Stimulated activated CD4-positive, alpha-beta T cell treated with anti-CD3 and anti-CD28 coated beads, Interleukin-1b, Interleukin-23, amount 100 ng/mL, for 48 hours (primary cell): Measurements from ENCODE around the gene AMN1.

Experiments
- DNase-seq: peaks from one replicate; pipeline ENCODE4 v3.0.0-alpha.2; 2020

AMN1 gene

DNA sequence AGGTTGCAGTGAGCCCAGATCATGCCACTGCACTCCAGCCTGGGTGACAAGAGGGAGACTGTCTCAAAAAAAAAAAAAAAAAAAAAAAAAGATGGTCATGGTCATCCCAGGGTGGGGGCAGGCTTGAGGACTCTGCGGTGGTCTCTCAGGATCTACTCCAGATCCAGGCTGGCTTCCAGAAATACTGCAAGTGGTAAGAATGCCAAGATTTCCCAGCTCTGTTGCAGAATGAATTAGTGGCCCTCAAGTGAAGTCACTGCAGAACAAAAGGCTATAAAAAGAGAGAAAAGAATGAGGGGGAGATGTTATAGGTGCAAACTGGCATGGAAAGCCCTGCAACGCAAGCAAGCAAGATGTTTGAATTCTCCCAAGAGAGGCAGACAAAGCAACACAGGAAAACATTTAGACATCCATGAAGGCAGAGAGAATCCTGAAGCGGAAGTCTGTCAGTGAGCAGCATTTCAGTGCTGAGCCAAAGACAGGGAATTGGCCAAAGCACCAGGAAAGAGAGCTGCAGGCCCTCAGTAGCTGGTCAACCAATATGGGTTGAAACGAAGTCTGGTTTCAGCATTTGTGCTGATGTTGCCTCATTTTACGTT lies 101.3 kb downstream of the AMN1 start:
- no peak for DNase-seq

DNA sequence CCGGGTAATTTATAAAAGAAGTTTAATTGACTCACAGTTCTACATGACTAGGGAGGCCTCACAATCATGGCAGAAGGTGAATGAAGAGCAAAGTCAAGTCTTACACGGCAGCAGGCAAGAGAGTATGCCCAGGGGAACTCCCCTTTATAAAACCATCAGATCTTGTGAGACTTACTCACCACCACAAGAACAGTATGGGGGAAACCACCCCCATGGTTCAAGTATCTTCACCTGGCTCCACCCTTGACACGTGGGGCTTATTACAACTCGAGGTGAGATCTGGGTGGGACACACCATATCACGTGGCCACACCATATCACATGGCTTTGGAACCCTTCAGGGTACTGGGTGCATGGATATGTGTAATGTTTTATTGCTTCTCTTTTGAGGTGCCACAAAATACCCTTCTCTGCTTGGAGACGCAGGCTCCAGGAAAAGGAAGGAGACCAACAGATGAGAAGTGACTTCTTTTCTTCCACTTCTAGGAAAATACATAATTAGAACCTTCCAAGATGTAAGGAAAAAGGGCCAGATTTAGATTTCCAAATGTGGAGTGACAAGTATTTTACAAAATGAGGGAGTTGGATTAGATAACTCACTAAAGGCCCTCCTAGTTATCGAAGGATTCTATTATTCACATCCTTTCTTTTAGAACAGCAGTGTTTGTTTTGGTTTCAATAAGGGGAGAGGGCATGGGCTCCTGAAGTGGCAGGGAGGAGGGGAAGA lies 102.4 kb downstream of the AMN1 start:
- DNase-seq: no peak

DNA sequence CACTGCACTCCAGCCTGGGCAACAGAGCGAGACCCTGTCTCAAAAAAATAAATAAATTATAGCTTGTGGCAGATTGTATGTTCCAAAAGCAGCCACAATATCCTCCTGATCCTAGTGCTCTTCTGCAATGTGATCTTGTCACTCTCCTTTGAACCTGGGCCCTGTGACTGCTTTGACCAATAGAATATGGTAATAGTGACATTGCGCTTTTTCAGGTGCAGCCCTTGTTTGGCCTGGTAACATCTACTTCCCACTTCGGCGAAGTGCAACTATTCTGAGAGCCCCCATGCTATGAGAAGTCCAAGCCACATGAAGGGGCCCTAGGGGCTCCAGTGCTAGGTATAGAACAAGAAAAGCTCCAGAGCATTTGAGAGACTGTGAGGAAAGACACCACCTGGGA lies 106.8 kb downstream of the AMN1 start:
- DNase-seq: no peak
